Osteocyte (in vitro differentiated cells): ENCODE results near the gene CLEC9A. TPM values are rescaled to one million over a fixed set of nuclear protein-coding genes. Genes with fewer than 3 reads are reported as not detected.
A peak's percentile ranks its signal among the peaks of the same experiment; 100 is the strongest.

ENCODE experiments used
- DNase-seq: peaks from one replicate; pipeline ENCODE4 v3.0.0; 2021; ENCODE audit warnings: mixed read lengths; ENCODE audit not compliant: unreplicated experiment; ENCODE audit errors: extremely low spot score
- H3K27ac Mint-ChIP-seq: one replicate; pipeline ENCODE4 v1.8.0; 2021; ENCODE audit warnings: mild to moderate bottlenecking, mixed read lengths; ENCODE audit not compliant: unreplicated experiment
- H3K27me3 Mint-ChIP-seq: one replicate; pipeline ENCODE4 v1.8.0; 2021; ENCODE audit warnings: mixed read lengths; ENCODE audit not compliant: unreplicated experiment
- H3K36me3 Mint-ChIP-seq: one replicate; pipeline ENCODE4 v1.8.0; 2021; ENCODE audit warnings: mixed read lengths; ENCODE audit not compliant: unreplicated experiment
- H3K4me1 Mint-ChIP-seq: one replicate; pipeline ENCODE4 v1.8.0; 2021; ENCODE audit warnings: mixed read lengths; ENCODE audit not compliant: unreplicated experiment
- H3K4me3 Mint-ChIP-seq: one replicate; pipeline ENCODE4 v1.8.0; 2021; ENCODE audit warnings: mild to moderate bottlenecking, moderate library complexity, mixed read lengths; ENCODE audit not compliant: unreplicated experiment
- H3K9me3 Mint-ChIP-seq: one replicate; pipeline ENCODE4 v1.8.0; 2021; ENCODE audit warnings: mixed read lengths; ENCODE audit not compliant: unreplicated experiment
- CTCF ChIP-seq: fragments of 200-600 bp; sonication (generic); IDR thresholded peaks from 2 replicates; pipeline ENCODE4 v1.5.0; 2021; ENCODE audit warnings: antibody characterized with exemption, mild to moderate bottlenecking, moderate library complexity
- total RNA-seq: library from RNA; stranded (reverse); gene quantifications from 2 replicates; pipeline ENCODE4 v1.2.1, GENCODE V29; 2021

The CLEC9A gene
- total RNA-seq, 1 donor from 2014 or later: not detected

GRCh38 chr12:10094646-10095395 lies 64.3 kb downstream of the CLEC9A start:
- TF ChIP-seq CTCF: no peak
- Mint-ChIP-seq H3K4me3 (no peak overlapping the region), H3K27me3 (peaks cover 6% of the 10 kb centered on the region), H3K4me1 (peaks cover 5% of the 10 kb centered on the region), H3K36me3 (no peaks in the 10 kb centered on the region), H3K27ac (no peak overlapping the region), H3K9me3 (no peaks in the 10 kb centered on the region)
- no peak for DNase-seq

GRCh38 chr12:10095971-10096370 lies 65.5 kb downstream of the CLEC9A start:
- no peak for DNase-seq
- no peak overlapping the region for H3K27ac Mint-ChIP-seq
- peaks cover 5% of the 10 kb centered on the region for H3K4me1 Mint-ChIP-seq
- no peaks in the 10 kb centered on the region for H3K9me3 Mint-ChIP-seq
- no peak for TF ChIP-seq CTCF
- no peaks in the 10 kb centered on the region for H3K36me3 Mint-ChIP-seq
- H3K4me3 Mint-ChIP-seq: no peak overlapping the region
- peaks cover under 1% of the 10 kb centered on the region for H3K27me3 Mint-ChIP-seq

- Mint-ChIP-seq H3K36me3 (no peaks in the 10 kb centered on the region), H3K27me3 (no peaks in the 10 kb centered on the region), H3K4me3 (no peak overlapping the region), H3K27ac (no peak overlapping the region), H3K9me3 (no peaks in the 10 kb centered on the region), H3K4me1 (peaks cover 7% of the 10 kb centered on the region)
- TF ChIP-seq CTCF: no peak
- no peak for DNase-seq
Measured at GRCh38 chr12:10097521-10097920, 67.0 kb downstream of the CLEC9A start.

GRCh38 chr12:10098791-10099190 lies 68.3 kb downstream of the CLEC9A start, which contains the start of gene CLEC1A:
TSS of gene CLEC1A (minus strand) at chr12:10098985. CDS start at chr12:10098922, 63 bp downstream.
- no peak for TF ChIP-seq CTCF

GRCh38 chr12:10101042-10101579 lies 70.6 kb downstream of the CLEC9A start:
- H3K36me3 Mint-ChIP-seq: no peaks in the 10 kb centered on the region
- H3K4me1 Mint-ChIP-seq: peaks cover 3% of the 10 kb centered on the region
- H3K27me3 Mint-ChIP-seq: peaks cover 5% of the 10 kb centered on the region
- no peak for DNase-seq
- peak overlapping the region; percentile 31 for H3K27ac Mint-ChIP-seq
- no peak overlapping the region for H3K4me3 Mint-ChIP-seq
- H3K9me3 Mint-ChIP-seq: peaks cover 4% of the 10 kb centered on the region
- TF ChIP-seq CTCF: no peak

More at GRCh38 chr12:10098791-10099190, 68.3 kb downstream of the CLEC9A start, which contains the start of gene CLEC1A:
- no peak within 1 kb of the TSS for H3K27ac Mint-ChIP-seq
- peaks cover 3% of the 10 kb centered on the region for H3K4me1 Mint-ChIP-seq
- DNase-seq: no peak
- H3K9me3 Mint-ChIP-seq: peaks cover 4% of the 10 kb centered on the region
- no peak within 1 kb of the TSS for H3K4me3 Mint-ChIP-seq
- no peaks in the 10 kb centered on the region for H3K36me3 Mint-ChIP-seq
- H3K27me3 Mint-ChIP-seq: no peaks in the 10 kb centered on the region
